Left ventricle myocardium superior (tissue), 1 donor: ENCODE results near the gene NUP133. TPM values are rescaled to one million over a fixed set of nuclear protein-coding genes. Genes with fewer than 3 reads are reported as not detected.
A peak's percentile ranks its signal among the peaks of the same experiment; 100 is the strongest.
"Not testable (repeated sequence)": the region's sequence is repeated elsewhere in the genome, so short reads cannot be mapped to it uniquely, and the experiment has no call there.

Experiments used
- ATAC-seq: fragments of 200-7000 bp; cut with Tn5 transposase; one replicate; pipeline ENCODE4 v1.9.1; 2020; ENCODE audit warnings: mild to moderate bottlenecking, moderate library complexity
- DNase-seq: peaks from one replicate; pipeline ENCODE4 v3.0.0-alpha.2; 2020
- intact Hi-C: fragments of 100-400 bp; cut with micrococcal nuclease; formaldehyde crosslinking; loops from one replicate; pipeline ENCODE4 v1.11.0; 2022
- total RNA-seq: library from RNA; stranded (reverse); fragmentation: NEBNext Ultra II Directional; extraction: Animal tissue kit (Norgen Biotek cat#: 25700); gene quantifications from one replicate; pipeline ENCODE4 v1.2.1, GENCODE V29; 2021
- donor health status: DM: no; HTN: yes; CAD: no; lungs with severe emphysema.

The NUP133 gene
- total RNA-seq, 1 donor from 2014 or later: 30.6 TPM

DNA sequence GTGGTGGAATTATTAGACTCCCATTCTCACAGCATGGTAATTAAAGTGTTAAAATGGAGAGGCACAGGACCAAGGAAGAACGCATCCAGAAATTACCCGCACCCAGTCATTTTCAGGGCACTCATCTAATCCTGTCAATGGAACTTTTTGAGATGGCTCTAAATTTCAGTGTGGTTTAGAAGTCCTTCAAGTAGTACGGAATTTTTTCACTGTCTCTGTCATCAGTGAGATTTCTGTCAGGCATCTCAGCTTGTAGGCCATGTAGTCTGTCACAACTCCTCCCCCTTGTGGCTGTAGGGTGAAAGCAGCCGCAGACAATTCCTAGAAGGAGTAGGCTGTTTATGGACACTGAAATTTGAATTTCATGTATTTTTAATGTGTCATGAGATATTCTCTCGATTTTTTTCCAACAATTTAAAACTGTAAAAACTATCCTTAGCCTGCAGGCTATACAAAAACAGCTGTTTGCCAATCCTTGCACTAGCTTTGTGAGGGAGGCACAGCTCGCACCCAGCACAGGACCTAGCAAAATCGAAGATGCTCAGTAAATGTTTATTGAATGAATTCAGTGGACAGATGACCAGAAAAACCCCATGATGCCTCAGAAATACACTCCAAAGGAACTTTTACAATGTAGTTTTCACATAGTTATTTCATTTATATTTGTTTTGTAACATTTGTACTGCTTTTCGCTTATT is 6.6 kb upstream of the NUP133 start:
- intact Hi-C loops: no loop called here
- DNase-seq (peak; percentile 39), ATAC-seq (peak; percentile 88)

DNA sequence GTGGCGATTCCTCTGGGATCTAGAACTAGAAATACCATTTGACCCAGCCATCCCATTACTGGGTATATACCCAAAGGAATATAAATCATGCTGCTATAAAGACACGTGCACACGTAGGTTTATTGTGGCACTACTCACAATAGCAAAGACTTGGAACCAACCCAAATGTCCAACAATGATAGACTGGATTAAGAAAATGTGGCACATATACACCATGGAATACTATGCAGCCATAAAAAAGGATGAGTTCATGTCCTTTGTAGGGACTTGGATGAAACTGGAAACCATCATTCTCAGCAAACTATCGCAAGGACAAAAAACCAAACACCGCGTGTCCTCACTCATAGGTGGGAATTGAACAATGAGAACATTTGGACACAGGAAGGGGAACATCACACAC is 3.5 kb upstream of the NUP133 start:
- DNase-seq, ATAC-seq, intact Hi-C loops: not testable (repeated sequence)

DNA sequence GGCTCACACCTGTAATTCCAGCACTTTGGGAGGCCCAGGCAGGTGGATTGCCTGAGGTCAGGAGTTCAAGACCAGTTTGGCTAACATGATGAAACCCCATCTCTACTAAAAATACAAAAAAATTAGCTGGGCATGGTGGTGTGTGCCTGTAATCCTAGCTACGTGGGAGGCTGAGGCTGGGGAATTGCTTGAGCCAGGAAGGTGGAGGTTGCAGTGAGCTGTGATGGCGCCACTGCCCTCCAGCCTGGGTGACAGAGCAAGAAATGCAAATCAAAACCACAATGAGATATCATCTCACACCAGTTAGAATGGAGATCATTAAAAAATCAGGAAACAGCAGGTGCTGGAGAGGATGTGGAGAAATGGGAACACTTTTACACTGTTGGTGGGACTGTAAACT is 3.1 kb upstream of the NUP133 start:
- intact Hi-C loops, DNase-seq: not testable (repeated sequence)

DNA sequence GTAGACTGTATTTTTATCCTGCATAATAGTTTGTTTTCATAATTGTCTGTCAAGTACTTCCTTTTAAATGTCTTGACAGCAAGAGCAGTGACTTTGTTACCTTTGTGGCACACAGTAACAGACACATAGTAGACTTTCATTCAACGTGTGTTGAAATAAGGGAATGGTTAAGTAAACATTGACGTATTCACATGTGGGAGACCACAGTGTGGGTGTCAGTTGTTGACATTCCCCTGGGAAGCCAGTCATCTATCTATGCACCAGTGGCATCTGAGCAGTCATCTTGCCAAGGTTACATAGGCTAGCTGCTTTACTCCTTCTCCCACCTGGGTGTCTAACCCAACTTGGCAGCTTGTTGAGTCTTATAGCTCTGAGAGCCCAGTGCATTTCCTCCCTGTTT is 1.4 kb upstream of the NUP133 start:
- ATAC-seq (no peak), DNase-seq (no peak)
- intact Hi-C loops: no loop called here

More for the DNA sequence above, 3.1 kb upstream of the NUP133 start:
- ATAC-seq: not testable (repeated sequence)

DNA sequence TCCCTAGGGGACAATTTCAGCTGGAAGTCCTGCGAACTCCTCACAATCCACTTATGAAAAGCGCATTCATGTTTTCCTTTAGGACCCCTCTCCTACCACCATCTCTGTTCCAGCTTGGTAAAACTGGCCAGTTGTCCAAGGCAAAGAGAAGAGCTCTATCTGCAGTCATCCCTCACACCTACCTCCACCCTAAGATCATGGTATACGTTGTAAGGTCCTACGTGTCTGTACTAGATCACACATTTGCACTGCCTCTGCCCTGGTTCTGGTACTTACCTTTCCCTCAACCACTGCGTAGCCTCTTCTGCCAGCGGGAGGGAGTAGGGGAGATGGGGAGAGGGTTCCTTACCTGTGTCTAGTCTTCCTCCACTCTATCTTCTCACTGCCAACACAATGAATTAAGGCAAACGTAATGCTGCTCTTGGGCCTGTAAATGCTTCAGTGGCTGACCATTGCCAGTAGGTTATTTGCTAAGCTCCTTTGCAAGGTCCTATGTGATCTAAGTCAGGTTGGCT is 739 bp upstream of the NUP133 start:
- intact Hi-C loops: no loop called here
- peak; percentile 6 for ATAC-seq
- no peak for DNase-seq

DNA sequence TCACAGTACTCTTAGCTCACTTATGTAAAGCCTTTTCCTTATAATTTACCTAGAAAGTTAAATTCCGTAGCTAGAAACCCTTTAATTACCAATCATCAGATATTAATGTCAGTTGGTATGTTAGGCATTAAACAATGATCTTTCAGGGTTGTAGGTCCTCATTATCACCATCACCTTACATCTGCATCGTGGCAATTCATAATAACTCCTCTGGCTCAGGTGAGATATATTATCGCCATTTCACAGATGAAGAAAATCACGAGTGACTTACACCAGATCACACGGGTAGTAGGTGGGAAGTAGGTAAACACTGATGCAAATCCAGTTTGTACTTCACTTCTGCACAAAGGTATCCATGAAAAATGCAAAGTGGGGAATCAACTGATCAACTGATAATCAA is 639 bp downstream of the NUP133 start:
- no peak for DNase-seq
- no peak for ATAC-seq
- intact Hi-C loops: no loop called here

DNA sequence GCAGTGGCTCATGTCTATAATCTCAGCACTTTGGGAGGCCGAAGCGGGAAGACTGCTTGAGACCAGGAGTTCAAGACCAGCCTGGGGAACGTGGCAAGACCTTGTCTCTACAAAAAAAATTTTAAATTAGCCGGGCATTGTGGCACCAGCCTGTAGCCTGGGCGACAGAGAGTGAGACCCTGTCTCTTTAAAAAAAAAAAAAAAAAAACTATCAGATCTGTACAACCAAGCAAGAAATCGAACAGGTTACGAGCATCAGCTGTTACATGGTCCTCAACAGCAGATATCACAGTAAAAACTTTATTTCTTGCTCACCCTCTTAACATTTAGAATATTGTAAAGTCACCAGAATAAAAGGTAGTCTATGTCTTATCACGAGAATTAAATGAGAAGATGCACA is 1.5 kb downstream of the NUP133 start:
- DNase-seq (no peak), ATAC-seq (no peak)
- intact Hi-C loops: no loop called here

DNA sequence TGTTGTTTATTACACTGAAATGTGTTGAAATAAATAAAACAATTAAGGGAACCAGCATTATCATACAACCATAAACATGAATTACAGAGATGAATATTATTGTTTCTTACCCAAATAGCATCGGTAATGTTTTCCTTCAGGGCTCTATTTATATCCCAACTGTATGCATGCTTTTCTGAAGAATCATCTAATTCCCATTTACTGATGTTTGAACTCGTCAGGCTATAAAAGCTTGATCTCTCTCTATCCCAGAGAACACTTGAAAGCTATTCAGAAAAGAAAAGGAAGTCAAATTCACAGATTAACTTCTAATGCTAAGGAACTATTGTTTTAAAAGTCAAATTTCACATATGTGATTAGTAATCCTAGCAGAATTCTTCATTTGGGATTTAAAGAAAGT is 12.4 kb downstream of the NUP133 start:
- DNase-seq: no peak
- no peak for ATAC-seq
- intact Hi-C loops: no loop called here

DNA sequence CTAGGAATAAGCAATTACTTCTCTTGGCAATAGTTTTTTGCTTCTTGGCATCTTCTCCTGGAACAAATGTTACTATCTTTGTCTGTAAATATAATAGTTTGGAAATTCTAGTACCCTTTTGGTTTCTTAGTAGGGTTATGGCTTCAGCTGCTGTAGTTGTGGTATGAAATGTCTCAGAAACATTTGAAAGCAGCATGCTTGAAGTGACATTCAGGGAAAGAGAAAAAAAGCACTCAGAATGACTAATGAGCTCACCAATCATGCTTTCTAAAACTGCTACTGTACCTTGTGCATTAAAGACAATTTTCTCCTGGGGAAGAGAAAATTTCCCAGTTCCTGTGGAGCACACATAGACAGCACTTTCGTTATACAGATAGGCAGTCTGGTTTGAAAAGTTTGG is 21.0 kb downstream of the NUP133 start:
- DNase-seq: no peak
- ATAC-seq: no peak
- intact Hi-C loops: no loop called here

DNA sequence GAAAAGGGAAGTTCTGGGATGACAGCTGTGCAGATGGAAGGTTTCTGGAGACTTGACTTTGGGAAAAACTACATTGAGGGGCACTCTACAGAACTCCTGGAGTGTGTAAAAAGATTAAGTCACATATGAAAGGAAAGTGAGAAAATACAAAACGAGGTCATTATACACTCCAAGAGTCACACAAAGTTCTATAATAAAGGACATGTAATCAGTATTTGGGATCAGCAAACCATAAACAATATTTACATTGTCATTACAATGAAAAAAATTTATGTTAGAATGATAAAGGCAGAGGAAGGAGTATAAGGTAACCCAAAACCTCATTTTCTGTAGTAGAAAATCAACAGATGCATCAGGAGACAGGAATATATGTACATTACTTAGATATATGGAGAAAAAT is 22.8 kb downstream of the NUP133 start:
- intact Hi-C loops: no loop called here
- DNase-seq: no peak
- ATAC-seq: no peak

DNA sequence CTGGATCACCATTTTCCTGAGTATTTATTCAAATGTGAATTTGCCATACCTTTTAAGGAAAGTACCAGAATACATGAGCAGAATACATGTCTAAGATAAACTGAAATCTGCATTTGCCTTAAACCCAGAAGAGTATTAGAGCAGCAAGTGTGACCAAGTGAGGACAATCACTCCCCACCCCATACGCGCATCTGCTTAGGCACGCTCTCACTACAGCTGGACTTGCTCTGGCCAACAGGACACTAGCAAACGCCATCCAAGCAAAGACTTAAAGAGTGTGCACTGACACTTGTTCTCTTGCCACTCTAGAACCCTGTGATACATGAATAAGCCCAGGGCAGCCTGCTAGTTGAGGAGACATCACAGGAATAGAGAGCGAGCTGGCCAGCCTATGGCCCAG is 25.6 kb downstream of the NUP133 start:
- no peak for DNase-seq
- intact Hi-C loops: loop anchor here (5.0 kb wide), 1 partner anchor 225 kb away; no protein-coding TSS in a partner anchor
- ATAC-seq: no peak

DNA sequence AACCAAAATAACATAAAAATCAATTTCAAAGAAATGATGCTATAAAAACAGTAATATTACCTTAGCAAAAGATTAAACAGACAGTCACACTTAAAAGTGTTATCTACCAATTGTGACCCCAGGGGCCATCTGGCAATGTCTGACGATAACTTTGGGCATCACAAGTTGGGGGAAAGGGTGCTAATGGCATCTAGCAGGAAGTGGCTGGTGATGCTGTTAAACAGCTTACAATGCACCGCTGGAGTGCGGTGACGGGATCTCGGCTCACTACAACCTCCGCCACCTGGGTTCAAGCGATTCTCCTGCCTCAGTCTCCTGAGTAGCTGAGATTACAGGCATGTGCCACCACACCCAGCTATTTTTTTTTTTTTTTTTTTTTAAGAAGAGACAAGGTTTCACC is 27.6 kb downstream of the NUP133 start:
- ATAC-seq: no peak
- intact Hi-C loops: loop anchor here (5.0 kb wide), 1 partner anchor 223 kb away; no protein-coding TSS in a partner anchor
- no peak for DNase-seq

DNA sequence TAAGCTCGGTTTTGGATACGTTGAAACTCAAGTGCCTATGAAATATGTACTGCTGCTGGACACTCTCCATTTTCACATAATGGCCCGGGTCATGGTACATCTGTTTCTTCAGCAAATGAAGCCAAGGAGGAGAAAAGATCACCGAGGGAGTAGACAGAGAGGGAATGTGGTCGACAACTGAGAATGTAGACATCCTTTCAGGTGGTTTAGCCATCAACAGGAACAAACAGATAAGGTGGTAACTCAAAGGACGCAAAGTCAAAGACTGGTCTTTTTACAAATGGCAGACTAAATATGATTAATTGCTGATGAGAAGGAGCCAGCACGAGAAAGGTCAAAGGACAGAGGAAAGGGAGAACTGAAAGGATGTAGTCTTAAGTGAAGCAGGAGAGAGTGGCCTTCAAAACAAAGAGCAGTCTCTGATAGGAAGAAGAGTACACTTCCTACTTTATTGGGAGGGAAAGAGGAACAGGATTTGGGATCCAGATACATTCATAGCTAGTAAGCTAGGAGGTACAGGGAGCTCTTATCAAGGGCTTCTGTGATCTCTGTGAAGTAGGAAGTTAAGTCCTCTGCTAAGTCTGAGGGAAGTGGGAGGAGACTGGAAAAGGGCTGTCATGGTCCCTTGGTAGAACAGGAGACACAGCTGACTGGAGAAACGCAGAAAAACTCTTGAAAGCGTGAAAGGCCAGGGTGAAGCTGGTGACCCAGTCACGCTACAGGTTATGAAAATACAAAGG is 28.3 kb downstream of the NUP133 start:
- DNase-seq (no peak), ATAC-seq (no peak)
- intact Hi-C loops: loop anchor here (5.0 kb wide), 1 partner anchor 223 kb away; no protein-coding TSS in a partner anchor

DNA sequence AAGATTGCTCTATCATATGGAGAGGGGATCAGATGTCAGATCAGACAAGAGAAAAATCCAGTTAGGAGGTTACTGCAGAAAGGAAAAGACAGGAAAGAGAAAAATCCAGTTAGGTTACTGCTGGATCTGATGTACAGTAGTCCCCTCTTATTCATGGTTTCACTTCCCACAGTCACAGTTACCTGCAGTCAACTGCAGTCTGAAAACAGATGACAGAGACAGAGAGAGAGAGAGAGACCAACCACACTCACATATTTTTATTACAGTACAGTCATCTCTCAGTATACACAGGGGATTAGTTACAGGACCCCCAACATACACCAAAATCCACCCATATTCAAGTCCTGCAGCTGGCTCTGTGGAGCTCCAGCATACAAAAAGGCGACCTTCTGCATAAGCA is 29.3 kb downstream of the NUP133 start:
- ATAC-seq: no peak
- intact Hi-C loops: no loop called here
- no peak for DNase-seq

DNA sequence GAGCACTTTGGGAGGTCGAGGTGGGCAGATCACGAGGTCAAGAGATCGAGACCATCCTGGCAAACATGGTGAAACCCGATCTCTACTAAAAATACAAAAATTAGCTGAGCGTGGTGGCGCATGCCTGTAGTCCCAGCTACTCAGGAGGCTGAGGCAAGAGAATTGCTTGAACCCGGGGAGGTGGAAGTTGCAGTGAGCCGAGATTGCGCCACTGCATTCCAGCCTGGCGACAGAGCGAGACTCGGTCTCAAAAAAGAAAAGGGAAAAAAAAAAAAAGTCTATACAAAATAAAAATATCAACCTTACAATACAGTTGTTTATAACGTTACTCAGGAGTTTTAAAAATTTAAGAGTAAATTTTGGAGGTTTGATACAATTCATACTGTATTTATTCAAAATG is 32.3 kb downstream of the NUP133 start:
- intact Hi-C loops, ATAC-seq, DNase-seq: not testable (repeated sequence)

DNA sequence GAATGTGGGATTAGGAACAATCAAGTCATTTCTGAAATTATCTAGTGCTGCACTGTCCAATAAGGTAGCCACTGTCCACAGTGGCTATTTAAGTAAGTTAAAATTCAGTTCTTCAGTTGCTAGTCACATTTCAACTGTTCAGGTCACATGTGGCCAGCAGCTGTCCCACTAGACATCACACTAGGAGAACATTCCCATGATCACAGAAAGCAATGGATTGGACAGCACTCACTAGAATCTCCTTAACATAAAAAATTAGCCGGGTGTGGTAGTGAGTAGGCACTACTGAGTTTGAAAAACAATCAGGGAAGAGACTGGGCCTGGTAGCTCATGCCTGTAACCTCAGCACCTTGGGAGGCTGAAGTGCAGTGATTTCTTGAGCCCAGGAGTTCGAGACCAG is 33.6 kb downstream of the NUP133 start:
- ATAC-seq (no peak), DNase-seq (no peak)
- intact Hi-C loops: no loop called here

DNA sequence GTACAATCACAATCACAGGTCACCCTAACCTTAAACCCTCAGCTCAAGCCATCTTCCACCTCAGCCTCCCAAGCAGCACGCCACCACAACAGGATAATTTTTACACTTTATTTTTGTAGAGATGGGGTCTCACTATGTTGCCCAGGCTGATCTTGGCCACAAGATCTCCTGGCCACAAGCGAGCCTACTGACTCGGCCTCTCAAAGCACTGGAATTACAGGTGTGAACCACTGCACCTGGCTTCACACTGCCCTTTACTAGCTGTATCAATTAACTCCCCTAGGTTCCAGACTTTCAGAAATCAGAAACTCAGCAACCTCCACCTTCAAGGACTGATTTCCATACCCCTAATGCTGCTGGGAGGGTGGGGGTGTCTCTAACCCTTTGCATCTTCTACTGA is 37.0 kb downstream of the NUP133 start:
- intact Hi-C loops: no loop called here
- DNase-seq (no peak), ATAC-seq (no peak)

DNA sequence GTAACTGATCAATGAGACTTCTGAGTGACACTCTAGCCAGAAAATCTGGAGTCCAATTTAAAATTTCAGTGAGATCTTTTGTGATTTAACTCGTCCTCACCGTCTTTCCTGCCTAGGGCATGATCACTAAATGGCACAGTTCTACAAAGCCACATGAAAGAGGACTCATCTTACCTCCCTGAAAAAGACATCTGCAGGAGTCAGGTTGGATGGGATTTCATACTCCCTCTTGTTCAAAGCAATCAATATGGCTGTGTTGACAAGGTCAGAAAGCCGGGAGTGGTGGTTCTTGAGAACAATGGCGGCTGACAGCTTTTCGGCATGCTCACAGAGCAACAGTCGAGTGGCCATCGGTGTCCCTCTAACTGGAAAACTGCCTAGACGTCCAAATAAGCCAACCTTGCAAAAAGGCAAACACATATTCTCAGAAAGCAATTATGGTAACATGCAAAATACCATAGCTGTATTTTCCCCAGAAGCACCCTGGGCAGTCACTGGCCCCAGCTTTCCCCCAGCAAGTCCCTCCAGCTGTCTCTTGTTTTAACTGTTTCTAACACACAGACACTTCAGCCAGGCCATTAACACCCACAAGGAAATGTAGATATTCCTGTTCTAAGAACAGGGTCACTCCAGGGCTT is 37.6 kb downstream of the NUP133 start:
- DNase-seq: no peak
- intact Hi-C loops: no loop called here
- ATAC-seq: no peak

DNA sequence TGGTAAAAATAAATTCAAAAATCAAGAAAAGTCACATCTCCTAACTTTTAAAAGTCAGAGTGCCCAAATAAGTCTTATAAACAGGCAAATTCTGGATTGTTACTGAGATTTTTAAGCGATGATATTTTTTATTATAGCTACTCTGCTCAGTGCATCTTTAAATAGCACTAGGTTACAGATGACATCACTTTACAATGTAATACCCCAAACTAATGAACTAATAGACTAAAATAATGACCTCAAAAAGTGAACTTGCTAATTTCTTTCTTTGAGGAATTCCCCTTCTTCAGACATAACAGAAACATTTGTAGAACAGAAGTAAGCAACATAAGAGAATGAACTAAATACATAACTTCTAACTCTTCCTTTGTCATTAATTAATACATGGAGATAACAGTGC is 41.3 kb downstream of the NUP133 start:
- DNase-seq (no peak), ATAC-seq (no peak)
- intact Hi-C loops: no loop called here

DNA sequence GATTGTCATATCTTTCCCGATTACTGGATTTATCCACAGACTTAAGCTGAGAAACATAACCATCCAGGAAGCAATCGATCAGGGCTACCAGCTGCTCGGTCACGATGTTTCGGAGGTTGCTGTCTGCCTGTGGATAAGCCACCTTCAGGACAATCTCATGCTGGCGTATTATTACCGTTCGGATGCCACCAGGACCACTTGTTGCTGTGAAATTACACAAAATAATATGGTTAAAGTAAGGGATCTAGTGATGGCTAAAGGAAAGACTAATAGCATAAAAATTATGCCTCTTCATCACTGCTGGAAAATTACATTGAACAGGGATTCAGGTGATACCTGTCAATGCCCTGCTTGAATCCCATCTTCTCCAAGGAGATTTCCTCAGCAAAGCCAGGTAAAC is 43.5 kb downstream of the NUP133 start:
- no peak for DNase-seq
- intact Hi-C loops: no loop called here
- ATAC-seq: no peak
